CD4-positive, alpha-beta T cell treated with Interleukin-1 beta for 1 hour (primary cell): Measurements from ENCODE around the gene ADM.
"Not testable (repeated sequence)": the region's sequence is repeated elsewhere in the genome, so short reads cannot be mapped to it uniquely, and the experiment has no call there.

ENCODE experiments used
- DNase-seq, 2 donors: peaks; one replicate each; pipeline ENCODE4 v3.0.0-alpha.2; 2020 to 2022

Gene ADM

GRCh38 chr11:10304495-10305261, at the start of gene ADM:
Gene ADM (plus strand): TSS chr11:10305073. CDS start chr11:10305701, 628 bp downstream.
- peak; percentile 34 to 73 for DNase-seq

DNA sequence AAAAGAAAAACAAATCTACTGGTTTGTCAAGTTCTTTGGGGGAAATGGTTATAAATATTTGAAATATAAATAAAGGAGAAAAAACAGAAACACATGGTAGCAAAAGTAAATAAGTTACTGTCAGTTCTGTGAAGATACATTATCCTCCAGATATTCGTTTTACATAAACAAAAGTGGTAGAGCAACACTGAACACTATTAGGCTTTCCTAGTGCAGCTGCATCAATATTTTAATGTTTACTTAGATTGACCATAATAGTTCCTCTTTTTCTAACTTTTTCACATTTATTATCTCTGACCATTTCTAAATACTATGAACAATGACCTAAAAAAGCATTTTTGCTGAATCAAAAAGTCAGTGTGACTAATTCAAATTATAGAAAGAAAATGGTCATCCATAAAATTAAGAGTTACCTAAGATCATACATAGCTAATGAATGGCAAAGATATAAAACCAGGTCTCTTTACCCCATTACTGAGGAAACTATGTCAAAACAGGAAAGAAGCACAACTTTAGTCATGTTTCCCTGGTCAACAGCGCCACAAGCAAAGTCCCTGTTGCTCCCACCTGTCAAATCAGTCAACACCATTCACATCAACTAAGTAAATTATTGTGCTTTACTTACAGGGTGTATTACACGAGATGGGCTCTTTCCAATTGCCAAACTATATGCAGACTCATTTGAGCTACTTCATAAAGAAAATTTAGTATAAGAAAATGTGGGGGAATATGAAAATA, 49.3 kb upstream of the ADM start:
- no peak for DNase-seq

DNA sequence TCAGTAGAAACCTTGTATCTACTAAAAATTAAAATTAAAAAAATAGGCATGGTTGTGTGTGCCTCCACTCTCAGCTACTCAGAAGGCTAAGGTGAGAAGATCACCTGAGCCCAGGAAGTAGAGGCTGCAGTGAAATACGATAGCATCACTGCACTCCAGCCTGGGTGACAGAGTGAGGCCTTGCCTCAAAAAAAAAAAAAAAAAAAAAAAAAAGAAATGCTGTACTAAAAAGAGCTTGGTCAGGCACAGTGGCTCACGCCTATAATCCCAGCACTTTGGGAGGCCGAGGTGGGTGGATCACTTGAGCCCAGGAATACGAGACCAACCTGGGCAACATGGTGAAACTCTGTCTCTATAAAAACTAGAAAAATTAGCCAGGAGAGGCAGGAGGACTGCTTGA, 47.4 kb upstream of the ADM start:
- DNase-seq, result no peak

- no peak for DNase-seq
Observed at GRCh38 chr11:10261821-10262220, 43.1 kb upstream of the ADM start.

- DNase-seq, result no peak
Observed at GRCh38 chr11:10263929-10264328, 40.9 kb upstream of the ADM start.

- not testable (repeated sequence) for DNase-seq
Observed at GRCh38 chr11:10264716-10265115, 40.2 kb upstream of the ADM start.

DNA sequence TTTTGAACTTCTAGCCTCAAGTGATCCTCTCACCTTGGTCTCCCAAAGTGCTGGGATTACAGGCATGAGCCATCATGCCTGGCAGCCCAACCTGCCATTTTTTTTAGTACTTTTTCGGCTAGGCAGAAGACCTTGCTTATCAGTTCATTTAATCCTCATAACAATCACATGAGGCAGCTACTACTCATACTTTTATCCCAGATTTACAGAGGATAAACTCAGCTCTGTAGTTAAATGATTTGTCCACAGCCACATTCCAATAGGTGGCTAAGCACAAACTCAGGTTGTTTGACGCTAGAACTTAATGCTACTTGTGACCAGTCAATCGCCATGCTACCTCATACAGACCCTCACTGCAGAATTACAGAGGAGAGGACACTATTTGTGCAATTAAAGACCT, 38.9 kb upstream of the ADM start:
- no peak for DNase-seq

DNA sequence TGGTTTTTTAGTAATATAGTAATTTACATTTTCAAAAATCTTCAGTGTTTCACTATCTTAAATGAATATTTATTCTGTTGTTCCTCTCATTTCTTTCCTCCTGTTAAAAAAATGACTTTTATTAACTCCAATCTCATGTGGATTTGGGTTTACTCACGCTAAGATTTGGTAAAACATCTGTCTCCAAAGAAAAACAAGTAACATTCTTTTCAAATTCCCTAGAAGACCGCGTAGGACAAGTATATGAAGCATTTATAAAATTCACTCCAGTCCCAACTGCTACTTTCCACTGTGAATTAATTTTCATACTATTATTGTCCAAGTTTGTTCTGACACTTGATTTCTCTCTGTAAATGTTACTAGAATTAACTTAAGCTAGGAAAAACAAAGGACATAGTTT, 37.1 kb upstream of the ADM start:
- DNase-seq, result no peak

- no peak for DNase-seq
Observed at GRCh38 chr11:10268746-10269488, 36.0 kb upstream of the ADM start.

DNA sequence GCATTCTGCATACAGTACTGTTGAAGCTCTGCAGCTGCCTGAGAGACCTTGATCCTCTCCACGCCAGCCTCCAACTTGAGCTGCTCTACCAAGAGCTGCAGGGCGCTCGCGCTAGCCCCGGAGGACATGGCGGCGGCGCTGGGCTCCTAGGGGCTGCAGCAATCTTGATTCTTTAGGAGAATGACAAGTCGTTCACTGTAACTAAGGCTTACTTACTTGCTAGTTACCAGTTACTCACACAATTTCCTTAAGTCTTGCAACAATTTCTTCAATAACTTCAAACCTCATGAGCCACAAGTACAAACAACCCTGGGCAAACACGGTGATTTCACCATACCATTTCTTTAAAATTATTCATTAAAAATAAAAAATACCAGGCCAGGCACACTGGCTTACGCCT, 32.7 kb upstream of the ADM start:
- DNase-seq, result no peak

DNA sequence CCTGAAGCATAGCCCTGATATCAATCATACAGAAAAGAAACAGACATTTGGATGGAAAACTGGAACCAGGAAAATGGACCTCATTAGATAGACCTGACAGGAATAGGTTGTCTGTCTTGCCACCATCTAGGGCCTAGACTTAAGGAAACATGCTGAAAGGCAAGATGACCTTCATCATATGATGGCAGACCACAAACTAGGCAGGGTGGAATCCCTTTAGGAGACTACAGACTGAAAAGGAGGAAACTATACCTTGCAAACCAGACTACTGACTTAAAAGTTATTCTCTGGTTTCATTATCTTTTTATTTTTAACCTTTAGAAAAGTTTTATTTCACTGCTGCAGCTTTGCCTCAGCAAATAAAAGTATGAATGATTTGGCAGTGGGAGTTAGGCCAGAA, 31.1 kb upstream of the ADM start:
- DNase-seq, result no peak

GRCh38 chr11:10274726-10275125, 30.1 kb upstream of the ADM start:
- no peak for DNase-seq

DNA sequence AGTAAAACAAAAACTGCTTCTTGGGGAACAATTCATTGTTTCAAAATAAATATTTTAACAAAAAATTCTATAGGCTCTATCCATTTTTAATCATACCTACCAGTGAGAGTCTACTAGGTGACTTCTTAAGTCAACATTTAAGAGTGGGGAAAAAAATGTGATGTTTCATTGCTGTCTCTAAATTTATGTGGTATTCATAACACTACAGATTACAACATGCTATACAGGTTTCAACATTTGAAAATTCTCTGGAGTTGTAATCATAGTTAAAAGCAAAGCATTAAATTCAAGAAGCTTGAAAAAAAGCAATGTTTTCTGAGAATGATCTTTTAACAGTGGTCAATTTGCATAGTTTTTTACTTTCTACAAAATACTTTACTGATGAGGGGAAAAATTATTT, 29.2 kb upstream of the ADM start:
- no peak for DNase-seq

GRCh38 chr11:10282117-10282516, 22.8 kb upstream of the ADM start:
- no peak for DNase-seq

GRCh38 chr11:10283991-10284390, 20.9 kb upstream of the ADM start:
- no peak for DNase-seq

DNA sequence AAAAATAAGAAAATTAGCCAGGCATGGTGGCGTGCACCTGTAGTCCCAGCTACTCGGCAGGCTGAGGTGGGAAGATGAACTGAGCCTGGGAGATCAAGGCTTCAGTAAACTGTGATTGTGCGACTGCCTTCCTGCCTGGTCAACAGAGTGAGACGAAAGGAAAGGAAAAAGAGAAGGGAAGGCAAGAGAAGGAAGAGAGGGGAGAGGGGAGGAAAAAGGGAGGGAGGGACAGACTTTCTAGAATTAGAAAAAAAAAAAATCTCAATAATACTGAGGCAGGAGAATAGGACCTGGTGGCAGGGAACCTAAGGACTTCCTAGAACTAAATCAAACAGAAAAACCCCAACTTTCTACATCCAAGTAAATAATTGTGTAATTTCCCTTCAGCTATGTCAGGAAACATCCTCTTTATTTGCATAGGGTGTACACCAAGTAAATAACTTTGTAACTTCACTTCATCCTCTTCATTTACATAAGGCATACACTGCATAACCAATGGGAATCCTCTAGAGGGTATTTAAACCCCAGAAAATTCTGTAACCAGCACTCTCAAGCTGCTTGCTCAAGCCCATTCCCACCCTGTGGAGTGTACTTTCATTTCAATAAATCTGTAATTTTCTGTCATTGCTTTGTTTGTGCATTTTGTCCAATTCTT, 19.6 kb upstream of the ADM start:
- DNase-seq, result no peak

DNA sequence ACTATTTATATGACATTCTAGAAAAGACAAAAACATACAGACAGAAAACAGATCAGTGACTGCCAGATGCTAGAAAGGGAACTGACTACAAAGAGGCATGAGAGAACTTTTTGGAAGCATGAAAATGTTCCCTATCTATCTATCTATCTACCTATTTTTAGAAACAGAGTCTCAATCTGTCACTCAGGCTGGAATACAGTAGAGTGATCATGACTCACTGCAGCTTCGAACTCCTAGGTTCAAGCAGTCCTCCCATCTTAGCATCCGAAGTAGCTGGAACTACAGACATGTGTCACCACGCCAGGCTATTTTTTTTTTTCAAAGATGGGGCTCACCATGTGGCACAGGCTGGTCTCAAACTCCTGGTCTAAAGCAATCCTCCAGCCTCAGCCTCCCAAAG, 17.7 kb upstream of the ADM start:
- DNase-seq, result no peak

DNA sequence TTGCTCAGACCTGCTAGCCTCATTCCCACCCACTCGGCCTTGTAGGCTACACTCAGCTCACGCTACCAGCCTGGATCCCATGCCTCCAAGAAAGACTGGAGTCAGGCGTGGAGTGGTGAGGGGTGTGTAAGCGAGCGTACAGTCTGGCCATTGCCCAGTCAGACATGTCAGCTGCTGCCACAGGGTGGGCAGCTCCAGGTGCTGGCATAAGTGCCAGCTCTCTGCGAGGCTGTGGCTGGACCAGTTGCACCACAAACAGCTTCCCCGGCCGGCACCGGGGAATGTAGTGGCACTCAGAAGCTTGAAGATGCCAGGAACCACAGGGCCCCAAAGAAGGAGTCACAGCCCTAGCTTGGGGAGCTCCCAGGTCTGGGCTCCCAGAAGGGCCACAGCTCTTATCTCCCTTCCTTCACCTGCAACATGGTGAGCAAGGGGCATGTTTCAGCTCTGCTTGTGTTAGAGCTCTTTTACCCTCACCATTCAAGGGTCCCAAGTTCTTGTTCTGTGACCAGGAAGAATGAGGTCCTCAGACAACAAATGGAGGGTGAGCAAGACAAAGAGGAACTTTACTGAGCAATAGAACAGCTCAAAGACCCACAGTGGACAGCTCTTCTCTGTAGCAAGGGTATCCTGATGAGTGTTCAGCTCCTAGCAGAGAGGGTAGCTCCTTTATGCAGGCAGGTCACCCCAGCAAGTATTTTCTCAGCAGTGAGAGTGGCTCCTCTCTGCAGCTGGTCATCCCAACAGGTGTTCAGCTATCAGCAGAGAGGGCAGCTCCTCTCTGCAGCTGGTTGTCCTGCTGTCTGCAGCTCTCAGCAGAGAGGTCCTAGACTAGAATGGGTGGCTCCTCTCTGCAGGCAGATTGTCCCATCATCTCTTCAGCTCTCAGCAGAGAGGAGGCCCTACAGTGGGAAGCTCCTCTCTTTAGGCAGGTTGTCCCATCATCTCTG, 16.8 kb upstream of the ADM start:
- DNase-seq, result no peak

GRCh38 chr11:10288881-10289764, 15.8 kb upstream of the ADM start:
- DNase-seq, result no peak

DNA sequence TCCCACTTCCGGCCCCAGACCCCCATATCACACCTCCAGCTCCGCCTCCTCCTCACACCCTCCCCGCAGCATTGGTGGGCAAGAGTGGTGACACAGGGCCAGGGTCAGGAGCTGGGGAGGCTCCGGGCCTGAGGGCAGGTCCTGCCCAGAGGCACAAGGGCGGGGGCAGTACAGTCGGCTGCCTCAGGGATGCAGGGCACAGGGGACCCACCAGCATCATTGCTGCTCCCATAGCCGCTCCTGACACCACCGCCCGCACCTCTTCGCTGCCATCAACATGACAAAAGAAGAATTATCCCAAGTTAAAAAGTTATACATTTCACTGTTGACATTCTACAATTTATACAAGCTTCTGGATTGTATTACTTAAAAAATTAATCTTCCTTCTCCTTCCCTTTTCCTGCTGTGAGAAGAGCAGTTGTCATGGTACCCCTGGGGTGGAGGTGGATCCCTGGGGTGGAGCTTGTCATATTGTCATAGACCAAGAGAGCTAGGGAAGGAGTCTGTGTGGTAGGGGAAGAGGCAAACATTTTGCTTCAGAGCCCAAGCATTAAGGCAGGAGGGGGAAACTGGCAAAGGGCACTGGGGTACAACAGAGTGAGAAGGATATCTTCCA, 15.0 kb upstream of the ADM start:
- no peak for DNase-seq
